Activated CD4-positive, alpha-beta T cell treated with anti-CD3 and anti-CD28 coated beads for 1 hour (primary cell): Measurements from ENCODE around the gene CERS5.

Experiments
- DNase-seq: peaks from one replicate; pipeline ENCODE4 v3.0.0-alpha.2; 2020

The CERS5 gene

DNA sequence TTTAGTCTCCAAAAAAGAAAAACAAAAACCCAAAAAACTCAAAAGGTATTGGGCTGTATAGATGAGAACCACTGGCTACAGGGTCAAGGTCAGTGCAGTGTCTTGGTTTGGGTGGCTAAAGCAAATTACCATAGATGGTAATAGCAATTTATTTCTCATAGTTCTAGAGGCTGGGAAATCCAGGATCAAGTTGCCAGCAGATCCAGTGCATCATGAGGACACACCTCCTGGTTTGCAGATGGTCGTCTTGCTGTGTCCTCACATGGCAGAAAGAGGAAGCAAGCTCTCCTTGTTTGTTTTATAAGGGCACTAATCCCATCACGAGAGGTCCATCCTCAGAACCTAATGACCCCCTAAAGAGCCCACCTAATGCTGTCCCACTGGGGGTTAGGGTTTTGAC lies 44.0 kb downstream of the CERS5 start:
- DNase-seq, result no peak

DNA sequence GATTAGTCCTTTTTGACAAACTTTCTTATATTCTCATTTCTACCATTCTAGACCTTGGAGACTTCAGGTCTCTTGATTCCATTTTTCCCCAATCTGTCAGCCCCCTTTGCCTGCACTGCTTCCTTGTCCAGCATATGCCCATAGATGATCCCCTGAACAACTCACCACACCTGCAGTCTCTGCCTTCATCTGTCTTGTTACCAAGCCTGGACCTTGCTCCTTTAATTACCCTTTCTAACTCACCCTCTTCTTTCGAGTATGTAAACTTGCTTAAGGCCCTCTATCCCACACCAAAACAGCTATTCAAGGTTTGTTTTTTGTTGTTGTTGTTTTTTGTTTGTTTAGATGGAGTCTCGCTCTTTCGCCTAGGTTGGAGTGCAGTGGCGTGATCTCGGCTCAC lies 45.5 kb downstream of the CERS5 start:
- no peak for DNase-seq

DNA sequence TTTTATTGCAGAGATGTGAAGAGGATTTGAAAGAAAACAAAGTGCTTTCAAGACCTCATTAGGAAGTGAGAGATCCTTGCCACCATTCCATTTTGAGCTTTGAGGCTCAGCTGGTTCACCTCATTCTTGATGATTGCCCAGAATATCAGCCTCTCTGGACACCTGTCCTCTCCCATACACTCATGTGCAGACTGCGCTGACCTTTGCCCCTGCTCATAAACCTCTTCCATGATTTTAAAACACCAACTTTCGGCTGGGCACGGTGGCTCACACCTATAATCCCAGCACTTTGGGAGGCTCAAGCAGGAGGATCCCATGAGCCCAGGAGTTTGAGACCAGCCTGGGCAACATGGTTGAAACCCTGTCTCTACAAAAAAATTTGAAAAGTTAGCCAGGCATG lies 46.2 kb downstream of the CERS5 start:
- no peak for DNase-seq

DNA sequence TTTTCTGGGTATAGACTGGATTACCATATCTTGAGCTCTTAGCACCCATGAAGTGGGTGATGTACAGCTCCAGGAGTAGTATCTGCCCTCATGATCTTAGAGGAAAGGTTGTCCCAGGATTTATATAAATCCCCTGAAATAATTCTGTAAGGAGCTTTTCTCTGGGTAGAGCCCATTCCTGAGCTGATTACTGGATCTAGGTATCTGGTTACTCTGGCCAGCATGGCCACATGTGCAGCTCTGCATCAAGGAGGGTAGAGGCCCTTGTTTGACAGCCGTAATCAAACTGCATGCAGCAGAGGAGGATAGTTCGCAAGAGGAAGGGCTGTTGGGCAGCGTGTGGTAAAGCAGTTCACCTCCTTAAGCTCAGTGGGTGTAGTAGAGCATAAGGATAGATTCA lies 46.6 kb downstream of the CERS5 start:
- DNase-seq, result no peak

DNA sequence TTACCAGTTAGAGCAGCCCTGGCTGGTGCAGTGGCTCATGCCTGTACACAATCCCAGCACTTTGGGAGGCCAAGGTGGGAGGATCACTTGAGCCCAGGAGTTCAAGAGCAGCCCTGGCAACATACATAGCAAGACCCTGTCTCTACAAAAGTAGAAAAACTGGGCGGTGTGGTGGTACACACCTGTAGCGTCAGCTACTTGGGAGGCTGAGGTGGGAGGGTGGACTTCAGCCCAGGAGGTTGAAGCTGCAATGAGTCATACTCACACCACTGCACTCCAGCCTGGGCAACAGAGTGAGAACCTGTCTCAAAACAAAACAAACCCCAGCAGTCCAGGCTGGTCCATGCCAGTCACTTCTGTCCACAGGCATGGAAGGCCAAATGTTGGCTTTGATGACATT lies 47.8 kb downstream of the CERS5 start:
- DNase-seq, result no peak

DNA sequence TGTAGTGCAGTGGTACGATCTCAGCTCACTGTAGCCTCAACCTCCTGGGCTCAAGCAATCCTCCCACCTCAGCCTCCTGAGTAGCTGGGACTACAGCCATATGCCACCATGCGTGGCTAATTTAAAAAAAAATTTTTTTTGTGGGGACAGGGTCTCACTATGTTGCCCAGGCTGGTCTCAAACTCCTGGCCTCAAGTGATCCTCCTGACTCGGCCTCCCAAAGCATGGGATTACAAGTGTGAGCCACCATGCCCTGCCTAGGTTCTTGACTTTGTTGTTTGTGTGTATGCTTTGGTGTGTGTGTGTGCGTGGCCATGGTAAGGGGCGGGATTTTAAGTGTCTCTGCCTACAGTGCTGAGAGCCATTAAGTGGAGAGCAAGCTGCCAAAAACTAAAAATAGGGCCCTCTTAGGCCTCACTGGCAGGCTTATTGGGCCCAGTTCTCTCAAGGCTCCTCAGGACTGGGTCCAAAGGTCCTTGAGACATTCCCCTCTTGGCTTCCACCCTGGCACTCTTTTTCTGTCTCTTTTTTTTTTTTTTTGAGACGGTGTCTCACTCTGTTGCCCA lies 50.0 kb downstream of the CERS5 start:
- no peak for DNase-seq

DNA sequence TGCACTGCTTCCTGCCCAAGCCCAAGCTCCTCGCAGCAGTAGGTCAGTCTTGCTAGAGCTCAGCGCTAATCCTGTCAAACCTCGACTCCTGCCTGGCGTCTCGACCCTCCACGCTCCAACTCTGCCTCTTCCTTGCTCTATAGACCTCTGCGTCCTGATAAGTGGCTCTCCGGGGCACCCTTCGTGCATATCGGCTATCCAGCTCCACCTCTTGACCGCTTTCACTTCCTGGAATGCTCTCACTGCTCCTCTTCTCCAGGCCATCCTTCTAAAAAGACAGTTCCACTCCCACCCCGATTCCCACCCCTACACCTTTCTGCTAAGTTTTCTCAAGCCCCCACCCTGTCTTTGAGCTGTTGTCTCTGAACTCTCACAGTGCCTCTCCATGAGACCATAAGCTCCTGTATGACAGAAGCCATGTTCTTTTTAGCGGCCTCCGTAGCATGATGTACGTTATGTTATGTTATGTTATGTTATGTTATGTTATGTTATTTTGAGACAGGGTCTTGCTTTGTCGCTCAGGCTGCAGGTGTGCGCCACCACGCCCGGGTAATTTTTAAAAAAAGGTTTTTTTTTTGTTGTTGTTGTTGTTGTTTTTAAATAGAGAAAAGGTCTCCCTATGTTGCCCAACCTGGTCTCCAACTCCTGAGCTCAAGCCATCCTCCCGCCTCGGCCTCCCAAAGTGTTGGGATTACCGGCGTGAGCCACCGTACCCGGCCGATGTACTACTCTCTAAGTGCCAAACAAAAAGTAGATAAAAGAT lies 54.5 kb downstream of the CERS5 start:
- DNase-seq, result no peak

DNA sequence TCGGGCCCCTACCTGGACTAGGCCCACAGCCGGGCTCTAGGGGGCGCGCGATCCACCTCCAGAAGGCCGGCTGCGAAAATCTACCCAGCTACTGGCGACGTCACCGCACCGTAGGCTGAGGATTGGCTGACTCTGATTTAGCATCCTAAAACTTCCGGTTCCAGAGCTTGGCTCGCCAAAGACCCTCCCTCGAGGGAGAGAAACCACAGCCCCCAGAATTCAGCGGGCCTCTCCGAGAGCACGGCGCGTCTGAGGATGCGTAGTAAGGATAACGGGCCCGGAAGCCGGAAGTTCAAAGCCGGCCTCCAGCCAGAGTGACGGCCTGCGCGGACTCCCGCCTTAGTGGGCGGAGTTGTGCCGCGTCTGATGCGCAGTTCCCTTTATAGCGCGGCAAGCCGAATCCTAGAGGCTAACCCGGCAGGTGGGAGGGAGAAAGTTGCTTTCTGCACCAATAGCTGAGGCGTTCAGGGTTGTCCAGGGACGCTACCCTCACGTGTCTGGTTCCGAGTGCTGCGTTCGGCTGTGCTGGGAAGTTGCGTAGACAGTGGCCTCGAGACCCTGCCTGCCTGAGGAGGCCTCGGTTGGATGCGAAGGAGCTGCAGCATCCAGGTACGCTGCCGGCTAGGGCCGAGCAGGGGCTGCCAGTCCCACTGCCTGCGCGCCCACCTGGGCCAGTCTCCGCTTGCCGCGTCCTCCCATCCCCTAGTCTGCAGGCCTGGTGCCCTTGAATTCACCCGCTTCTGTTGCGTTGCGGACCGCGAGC lies 55.3 kb downstream of the CERS5 start, which contains the start of gene COX14:
TSS of gene COX14 (plus strand) at position 544 of the 763 bp plus-strand sequence. CDS start 7,808 bp downstream, outside the sequence.
- peak; percentile 99 for DNase-seq

DNA sequence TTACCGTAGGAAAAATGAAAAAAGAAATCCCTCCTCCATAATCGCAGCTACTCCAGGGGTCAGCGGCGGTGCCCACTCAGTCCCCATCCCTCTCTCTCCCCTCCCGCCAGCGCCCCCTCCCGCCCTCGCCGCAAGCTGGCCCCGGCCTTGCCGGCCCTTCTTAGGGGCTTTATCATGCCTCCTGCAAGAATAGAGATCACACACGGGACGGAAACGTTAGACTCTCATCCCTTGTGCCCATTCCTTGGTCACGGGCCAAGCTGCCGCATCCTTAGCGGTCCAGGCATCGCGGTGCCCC lies 55.8 kb downstream of the CERS5 start:
- DNase-seq, result no peak

DNA sequence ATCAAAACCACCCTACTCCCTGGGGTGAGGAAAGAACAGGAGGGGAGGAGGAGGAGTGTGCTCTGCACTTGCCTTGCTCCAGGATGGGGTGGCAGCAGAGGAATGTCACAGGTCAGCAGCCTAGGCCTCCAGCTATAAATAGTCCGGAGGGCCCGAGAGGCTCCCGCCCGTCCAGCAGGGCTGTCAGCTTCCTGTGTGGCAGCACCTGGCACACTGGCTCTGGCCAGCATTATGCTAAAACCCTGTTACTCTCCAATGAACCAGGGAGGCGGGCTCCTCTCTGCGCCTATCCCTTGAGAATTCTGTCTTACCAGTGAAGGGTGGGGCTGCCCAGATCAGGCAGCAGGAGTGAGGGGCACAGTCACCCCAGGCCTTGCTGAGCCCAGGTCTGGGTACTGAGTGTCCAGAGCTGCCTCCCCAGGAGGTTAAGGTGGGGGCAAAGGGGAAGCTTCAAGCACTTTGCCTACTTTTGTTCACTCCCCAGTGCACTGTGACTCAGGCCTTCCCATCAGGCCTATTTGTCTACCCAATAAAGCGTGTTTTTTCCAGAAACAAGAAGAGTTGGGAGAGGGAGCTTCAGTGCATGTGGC lies 56.3 kb downstream of the CERS5 start:
- DNase-seq, result no peak

DNA sequence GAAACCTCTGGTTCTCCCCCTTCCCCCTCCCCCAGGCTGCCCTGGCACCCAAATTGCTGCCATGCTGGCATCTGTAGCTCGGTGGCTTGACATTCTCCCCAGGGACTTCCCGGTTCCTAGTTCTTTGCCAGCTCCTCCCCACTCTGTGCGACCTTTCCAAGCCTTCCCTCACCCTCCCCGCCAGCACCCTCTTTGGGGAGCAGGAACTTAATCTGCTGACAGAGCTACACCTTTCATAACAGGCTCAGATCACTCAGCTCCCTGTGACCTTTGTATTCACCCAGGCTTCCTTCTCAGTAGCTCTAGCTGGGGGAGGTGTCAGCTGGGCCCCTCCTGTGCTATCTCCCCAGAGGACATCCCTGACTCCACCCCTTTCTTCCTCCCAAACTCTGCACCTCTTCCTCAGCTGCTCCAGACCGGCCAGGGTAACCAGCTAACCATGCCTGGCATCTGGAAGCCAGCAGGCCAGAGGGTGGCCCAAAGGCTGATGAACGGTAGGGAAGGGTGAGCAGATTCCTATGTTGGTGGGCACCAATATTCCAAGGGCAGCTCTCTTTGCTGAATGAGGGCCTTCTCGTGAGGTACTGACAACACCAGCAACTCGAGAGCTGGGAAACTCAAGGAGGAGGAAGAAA lies 56.9 kb downstream of the CERS5 start:
- no peak for DNase-seq

DNA sequence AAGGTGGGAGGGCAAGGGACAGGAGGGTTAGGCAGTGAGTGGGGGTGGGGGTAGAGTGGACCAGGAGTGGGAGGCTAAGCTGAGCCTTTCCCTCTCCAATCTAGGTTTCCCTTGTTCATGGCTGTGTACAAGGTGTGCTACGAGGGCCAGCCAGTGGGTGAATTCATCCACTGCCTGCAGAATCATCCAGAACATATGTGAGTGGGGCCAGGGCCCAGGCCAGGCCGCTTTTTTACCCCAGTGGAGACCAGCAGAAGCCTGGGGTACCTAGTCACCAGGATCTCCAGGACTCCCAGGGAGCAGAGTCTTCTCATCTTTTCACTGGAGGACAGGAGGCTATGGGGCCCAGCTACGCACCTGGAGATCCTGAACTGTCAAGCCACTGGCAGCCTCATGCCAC lies 57.9 kb downstream of the CERS5 start:
- DNase-seq, result no peak

DNA sequence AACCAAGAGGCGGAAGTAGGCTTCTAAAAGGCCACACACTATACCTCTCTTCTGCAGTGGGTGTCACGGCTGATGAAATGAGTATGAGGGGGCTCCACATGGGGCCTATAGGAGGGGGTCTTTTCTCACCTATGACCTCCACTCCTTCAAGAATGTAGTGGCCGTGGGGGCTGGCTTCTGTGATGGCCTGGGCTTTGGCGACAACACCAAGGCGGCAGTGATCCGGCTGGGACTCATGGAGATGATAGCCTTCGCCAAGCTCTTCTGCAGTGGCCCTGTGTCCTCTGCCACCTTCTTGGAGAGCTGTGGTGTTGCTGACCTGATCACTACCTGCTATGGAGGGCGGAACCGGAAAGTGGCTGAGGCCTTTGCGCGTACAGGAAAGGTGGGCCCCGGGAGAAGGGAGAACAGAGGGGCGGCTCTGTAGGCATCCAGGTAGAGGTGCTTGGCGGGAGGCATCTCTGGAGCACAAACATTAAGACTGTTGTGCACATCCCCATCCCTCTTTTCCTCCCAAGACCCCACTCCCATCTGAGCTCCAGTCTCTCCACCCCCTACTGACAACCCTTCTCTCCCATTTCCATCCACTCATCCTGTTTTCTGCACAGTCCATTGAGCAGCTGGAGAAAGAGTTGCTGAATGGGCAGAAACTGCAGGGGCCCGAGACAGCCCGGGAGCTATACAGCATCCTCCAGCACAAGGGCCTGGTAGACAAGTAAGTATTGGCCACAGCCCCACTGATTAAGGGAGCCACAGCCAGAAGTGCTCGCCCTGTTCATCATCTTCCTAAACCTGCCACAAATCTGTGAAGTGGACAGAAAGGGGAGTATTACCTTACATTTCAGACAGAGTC lies 59.5 kb downstream of the CERS5 start:
- DNase-seq, result no peak

DNA sequence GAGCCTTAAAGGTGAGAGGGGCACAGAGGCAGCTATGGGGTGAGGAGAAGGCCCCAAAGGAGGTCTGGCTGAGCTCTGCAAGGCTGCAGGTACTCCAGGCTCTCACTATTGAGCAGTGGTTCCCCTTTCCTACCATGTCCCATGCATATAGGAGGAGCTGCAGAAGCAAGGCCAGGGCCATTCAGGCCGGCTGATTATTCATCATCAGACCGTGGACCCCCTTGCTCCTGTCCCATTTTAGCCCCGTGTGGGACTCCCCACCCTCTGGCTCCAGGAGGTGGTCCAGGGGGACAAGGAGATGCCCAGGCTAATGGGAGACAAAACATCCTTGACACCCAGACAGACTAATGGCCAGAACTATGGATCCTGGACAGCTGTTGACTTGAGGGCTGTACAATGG lies 60.3 kb downstream of the CERS5 start:
- no peak for DNase-seq

DNA sequence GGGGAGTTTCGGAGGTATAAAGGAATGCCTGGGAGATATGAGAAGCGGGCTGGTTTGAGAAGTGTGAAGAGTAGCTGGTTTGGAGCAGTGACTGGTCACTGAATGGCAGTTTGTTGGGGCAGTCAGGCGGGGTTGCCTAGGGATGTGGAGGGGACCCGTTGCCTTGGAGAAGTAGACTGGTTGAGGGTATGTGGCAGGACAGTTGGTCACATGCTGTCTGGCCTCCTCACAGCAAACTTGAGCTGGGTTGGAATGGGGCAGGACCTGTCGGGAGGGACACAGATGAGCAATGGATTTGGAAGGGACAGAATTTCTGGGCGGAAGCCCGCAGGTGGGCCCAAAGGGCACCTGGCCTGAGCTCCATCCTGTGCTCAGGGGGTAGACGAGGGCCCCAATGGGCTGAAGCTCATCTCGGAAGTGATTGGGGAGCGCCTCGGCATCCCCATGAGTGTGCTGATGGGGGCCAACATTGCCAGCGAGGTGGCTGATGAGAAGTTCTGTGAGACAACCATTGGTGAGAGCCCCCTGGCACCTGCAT lies 61.2 kb downstream of the CERS5 start:
- DNase-seq, result no peak

DNA sequence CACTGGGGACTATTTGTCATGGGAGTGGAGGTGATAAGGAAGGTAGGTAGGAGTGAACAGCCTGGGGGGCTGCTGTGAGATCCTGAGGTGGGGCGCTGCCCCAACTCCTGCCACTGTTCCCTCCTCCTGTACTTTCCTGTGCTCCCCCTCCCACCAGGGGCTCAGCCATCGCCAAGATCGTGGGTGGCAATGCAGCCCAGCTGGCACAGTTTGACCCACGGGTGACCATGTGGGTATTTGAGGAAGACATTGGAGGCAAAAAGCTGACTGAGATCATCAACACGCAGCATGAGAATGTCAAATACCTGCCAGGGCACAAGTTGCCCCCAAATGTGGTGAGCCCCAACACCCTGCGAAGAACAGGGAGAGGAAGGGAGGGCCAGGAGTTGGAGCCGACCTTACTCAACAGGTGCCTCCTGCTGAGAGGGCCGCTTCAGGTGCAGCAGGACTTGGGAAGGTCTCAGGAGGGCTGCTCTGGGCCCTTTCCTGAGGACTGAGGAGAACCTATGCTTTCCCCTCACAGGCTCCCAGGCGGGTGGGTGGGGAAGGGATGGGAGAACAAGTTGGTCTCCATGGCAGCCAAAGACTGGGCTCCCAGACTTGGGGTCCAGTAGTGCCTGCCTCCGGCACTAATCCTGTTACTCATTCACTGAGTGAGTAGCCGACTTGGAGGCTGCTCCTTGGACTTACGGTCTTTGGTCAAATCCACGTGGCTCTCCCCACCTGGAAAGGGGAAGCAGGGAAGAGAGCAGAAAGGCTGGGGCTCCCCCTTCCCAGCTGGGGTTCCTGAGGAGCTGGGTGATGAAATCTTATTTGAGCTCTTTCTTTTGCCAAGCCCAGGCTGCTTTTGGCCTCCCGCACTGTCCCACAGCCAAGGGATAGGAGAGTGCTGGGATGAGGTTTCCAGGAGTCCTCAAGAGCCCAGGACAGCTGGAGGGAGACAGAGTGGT lies 62.5 kb downstream of the CERS5 start:
- DNase-seq, result no peak

DNA sequence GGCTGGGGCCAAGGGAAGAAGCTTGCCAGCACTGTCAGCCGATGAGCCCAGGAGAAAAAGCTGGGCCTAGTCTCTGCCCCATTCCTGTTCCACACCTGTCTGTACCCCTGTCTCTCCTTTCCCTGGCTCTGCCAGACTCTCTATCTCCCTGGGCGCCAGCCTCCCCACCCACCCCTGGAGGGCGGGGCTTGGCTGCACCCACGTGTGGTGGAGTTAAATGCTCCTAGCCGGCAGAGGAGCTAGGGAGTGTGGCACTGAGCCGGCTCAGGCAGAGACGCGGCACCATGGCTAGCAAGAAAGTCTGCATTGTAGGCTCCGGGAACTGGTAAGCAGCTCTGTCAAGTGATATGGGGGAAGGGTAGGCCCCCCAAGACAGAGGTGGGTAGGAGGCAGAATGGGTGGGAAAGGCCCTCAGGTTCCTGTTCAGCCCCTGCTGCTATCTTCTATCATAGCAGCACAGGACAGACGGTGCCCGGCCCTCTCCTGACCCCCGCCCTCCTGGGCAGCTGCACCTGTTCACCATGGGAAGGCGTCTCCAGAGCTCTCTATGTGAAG lies 63.3 kb downstream of the CERS5 start, which contains the start of gene GPD1:
TSS of gene GPD1 (plus strand) at position 242 of the 555 bp plus-strand sequence. CDS start at position 285, 43 bp downstream.
- no peak for DNase-seq

DNA sequence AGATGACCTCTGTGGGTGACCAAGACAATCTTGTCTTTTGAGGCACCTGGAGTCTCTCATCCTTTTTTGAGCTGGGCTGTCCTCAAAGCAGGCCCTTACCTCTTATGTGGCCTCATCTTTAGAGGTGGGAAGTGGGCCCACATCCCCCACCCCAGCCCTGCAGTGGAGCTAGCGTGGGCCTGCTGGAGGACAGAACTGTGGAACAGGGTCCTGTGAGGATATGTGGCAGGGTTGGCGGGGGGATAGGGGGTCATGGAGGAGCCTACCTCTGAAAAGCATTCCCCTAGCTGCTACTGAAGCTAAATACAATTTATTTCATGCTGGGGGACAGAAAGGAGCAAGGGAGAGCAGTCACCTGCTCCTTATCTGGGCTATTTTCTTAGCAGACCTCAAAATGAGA lies 63.8 kb downstream of the CERS5 start:
- DNase-seq, result no peak

DNA sequence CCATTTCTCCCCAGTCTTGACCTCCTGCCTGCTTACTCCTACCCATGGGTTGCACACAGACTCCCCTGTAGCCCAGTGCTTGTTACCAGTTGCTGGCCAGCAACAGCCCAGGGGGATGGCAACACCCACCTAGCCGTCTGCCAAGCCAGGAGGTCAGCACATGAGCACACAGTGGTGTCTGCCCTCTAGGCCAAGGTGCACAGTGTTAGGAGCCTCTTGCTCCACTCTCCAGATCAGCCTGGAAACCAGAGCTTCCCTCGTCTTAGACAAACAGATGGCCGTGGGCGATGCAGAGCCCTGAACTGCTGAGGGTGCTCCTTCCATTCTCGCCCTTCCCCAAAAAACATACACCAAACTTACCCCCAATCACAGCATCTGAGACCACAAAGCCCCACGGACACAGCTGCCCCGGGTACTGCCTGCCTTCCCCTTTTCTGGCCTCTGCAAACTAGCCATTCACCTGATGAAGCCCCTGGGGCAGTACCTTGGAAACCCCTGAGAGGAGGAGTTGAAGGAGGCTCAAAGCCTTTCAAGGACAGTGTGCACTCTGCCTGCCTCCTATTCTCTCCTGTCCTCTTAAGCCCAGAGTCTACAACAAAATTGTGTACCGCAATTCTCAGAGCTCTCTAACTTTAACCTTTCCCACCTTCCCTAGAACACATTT lies 64.4 kb downstream of the CERS5 start:
- DNase-seq, result no peak

DNA sequence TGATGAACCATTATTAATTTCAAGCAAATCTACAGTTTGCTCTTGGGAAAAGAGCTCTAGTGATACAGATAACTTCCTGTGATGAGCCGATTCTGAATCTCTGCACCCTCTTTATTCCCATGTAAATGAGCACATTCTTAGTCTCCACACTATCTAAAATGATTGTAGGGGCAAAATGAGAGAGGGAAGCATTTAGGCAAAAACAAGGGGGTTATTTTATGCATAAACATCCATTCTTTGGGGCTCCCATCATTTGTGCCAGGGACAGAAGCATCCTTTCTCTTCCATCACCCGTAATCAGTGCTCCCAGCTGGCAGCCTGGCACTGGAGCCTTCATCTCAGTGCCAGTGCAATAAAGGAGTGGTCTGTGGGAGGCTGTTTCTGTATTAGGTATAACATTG lies 65.0 kb downstream of the CERS5 start:
- DNase-seq, result no peak
